HCT116 (cell line): ENCODE results near the gene LNPK.

ENCODE experiments used
- YY1 ChIP-seq: IDR thresholded peaks from 2 replicates; pipeline ENCODE4 v1.6.1; 2011; ENCODE audit warnings: low read length, low read depth, moderate library complexity, mild to moderate bottlenecking; ENCODE audit not compliant: insufficient replicate concordance; ENCODE audit errors: extremely low read depth
- ZFX ChIP-seq: fragments of 450-650 bp; IDR thresholded peaks from 2 replicates; pipeline ENCODE4 v1.6.1; 2017
- TF ChIP-seq, protein P1 (sequence below), 3 experiments: fragments of 200-600 bp in 1 of 3; sonication (generic) in 1 of 3; IDR thresholded peaks in 2 of 3; conservative IDR thresholded peaks in 1 of 3; 2 replicates each; pipeline ENCODE4 v1.5.1; 2012 to 2017; ENCODE audit warnings: low read depth in 2 of 3, low read length in 2 of 3, antibody characterized with exemption in 1 of 3, borderline replicate concordance in 1 of 3, control low read depth in 1 of 3, mild to moderate bottlenecking in 1 of 3, mixed read lengths in 1 of 3, mixed run types in 1 of 3, moderate library complexity in 1 of 3; ENCODE audit not compliant: insufficient read depth in 1 of 3
- TF ChIP-seq, protein P2 (sequence below): IDR thresholded peaks from 2 replicates; pipeline ENCODE4 v1.6.1; 2011; ENCODE audit warnings: mild to moderate bottlenecking, low read length, moderate library complexity; ENCODE audit not compliant: insufficient replicate concordance; ENCODE audit errors: extremely low read depth

GRCh38 chr2:175947073-175947472 lies 55.0 kb downstream of the LNPK start:
- TF ChIP-seq YY1 (no peak), ZFX (no peak)
- TF ChIP-seq, protein P1, sequence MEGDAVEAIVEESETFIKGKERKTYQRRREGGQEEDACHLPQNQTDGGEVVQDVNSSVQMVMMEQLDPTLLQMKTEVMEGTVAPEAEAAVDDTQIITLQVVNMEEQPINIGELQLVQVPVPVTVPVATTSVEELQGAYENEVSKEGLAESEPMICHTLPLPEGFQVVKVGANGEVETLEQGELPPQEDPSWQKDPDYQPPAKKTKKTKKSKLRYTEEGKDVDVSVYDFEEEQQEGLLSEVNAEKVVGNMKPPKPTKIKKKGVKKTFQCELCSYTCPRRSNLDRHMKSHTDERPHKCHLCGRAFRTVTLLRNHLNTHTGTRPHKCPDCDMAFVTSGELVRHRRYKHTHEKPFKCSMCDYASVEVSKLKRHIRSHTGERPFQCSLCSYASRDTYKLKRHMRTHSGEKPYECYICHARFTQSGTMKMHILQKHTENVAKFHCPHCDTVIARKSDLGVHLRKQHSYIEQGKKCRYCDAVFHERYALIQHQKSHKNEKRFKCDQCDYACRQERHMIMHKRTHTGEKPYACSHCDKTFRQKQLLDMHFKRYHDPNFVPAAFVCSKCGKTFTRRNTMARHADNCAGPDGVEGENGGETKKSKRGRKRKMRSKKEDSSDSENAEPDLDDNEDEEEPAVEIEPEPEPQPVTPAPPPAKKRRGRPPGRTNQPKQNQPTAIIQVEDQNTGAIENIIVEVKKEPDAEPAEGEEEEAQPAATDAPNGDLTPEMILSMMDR (IDR thresholded peaks at IDR 0.05 in 2 of 3, conservative IDR thresholded peaks at IDR 0.05 in 1 of 3; ENCODE audit: borderline replicate concordance in 1 of 3, insufficient read depth in 1 of 3, low read depth in 2 of 3, low read length in 2 of 3): no peak
- TF ChIP-seq, protein P2, sequence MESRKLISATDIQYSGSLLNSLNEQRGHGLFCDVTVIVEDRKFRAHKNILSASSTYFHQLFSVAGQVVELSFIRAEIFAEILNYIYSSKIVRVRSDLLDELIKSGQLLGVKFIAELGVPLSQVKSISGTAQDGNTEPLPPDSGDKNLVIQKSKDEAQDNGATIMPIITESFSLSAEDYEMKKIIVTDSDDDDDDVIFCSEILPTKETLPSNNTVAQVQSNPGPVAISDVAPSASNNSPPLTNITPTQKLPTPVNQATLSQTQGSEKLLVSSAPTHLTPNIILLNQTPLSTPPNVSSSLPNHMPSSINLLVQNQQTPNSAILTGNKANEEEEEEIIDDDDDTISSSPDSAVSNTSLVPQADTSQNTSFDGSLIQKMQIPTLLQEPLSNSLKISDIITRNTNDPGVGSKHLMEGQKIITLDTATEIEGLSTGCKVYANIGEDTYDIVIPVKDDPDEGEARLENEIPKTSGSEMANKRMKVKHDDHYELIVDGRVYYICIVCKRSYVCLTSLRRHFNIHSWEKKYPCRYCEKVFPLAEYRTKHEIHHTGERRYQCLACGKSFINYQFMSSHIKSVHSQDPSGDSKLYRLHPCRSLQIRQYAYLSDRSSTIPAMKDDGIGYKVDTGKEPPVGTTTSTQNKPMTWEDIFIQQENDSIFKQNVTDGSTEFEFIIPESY: no peak
